Thyroid gland (tissue), 4 donors: ENCODE measurements around the gene EIF3B. TPM values are rescaled to one million over a fixed set of nuclear protein-coding genes. Genes with fewer than 3 reads are reported as not detected.

Source experiments
- DNase-seq, 2 donors: peaks; one replicate each; pipeline ENCODE4 v3.0.0-alpha.2; 2019
- H3K27ac ChIP-seq, 3 donors: fragments of 200-600 bp; sonication (generic); 1 replicate in 2 of 3; 2 replicates in 1 of 3; pipeline ENCODE4 v1.5.1; 2016 to 2019; ENCODE audit warnings: mild to moderate bottlenecking in 1 of 3, moderate library complexity in 1 of 3
- H3K27me3 ChIP-seq: fragments of 200-600 bp; sonication (generic); one replicate; pipeline ENCODE4 v1.5.1; 2019
- H3K36me3 ChIP-seq, 2 donors: fragments of 200-600 bp; sonication (generic); one replicate each; pipeline ENCODE4 v1.5.1; 2016 to 2019
- H3K4me1 ChIP-seq, 2 donors: fragments of 200-600 bp; sonication (generic); one replicate each; pipeline ENCODE4 v1.5.1; 2017 to 2019
- H3K4me3 ChIP-seq, 3 donors: fragments of 200-600 bp; sonication (generic); replicated peaks in 1 of 3; 1 replicate in 2 of 3; 2 replicates in 1 of 3; pipeline ENCODE4 v1.5.1; 2016; ENCODE audit warnings: mild to moderate bottlenecking in 1 of 3
- H3K9me3 ChIP-seq: fragments of 200-600 bp; sonication (generic); one replicate; pipeline ENCODE4 v1.5.1; 2017
- CTCF ChIP-seq, 6 experiments: fragments of 200-600 bp in 3 of 6; fragments of 450-650 bp in 3 of 6; sonication (generic) in 3 of 6; IDR thresholded peaks; one replicate each; pipeline ENCODE4 v1.5.1; 2016 to 2019; ENCODE audit warnings: antibody characterized with exemption in 6 of 6, mild to moderate bottlenecking in 2 of 6, inconsistent platforms in 1 of 6, moderate library complexity in 1 of 6
- POLR2A ChIP-seq, 2 donors: fragments of 450-650 bp; IDR thresholded peaks; one replicate each; pipeline ENCODE4 v1.6.1; 2017; ENCODE audit warnings: antibody characterized with exemption in 2 of 2, mild to moderate bottlenecking in 2 of 2, moderate library complexity in 1 of 2
- WGBS, 2 donors: methylation state at CpG; one replicate each; pipeline ENCODE4 v1.1.5; 2017; 5-methylcytosine and 5-hydroxymethylcytosine counted together
- intact Hi-C: fragments of 100-400 bp; cut with DNase I; formaldehyde crosslinking; loops from one replicate; pipeline ENCODE4 v1.15.1; 2023
- total RNA-seq, 4 donors: library from RNA; depleted of rRNA; stranded (reverse); fragments of >200 nt; gene quantifications; one replicate each; pipeline ENCODE4 v1.2.3, GENCODE V29; 2016

The EIF3B gene
- total RNA-seq, 4 donors from 2014 or later, result 89.4 to 122 (median 111) TPM

GRCh38 chr7:2380461-2380860, 25.8 kb downstream of the EIF3B start:
- Histone ChIP-seq H3K9me3 (no peaks in the 10 kb centered on the region), H3K4me1 (no peaks in the 10 kb centered on the region), H3K36me3 (peaks cover 51 to 52% of the 10 kb centered on the region in 2 donors), H3K27ac (no peak overlapping the region), H3K4me3 (no peak overlapping the region), H3K27me3 (no peaks in the 10 kb centered on the region)
- intact Hi-C loops, result no loop called here
- DNase-seq, result no peak
- 96 to 98% methylated on average over 21 to 23 of the region's 23 CpGs for WGBS, 2 donors
- TF ChIP-seq CTCF (IDR thresholded peaks at IDR 0.05) (no peak), POLR2A (IDR thresholded peaks at IDR 0.05) (no peak)

GRCh38 chr7:2381227-2381626, 26.6 kb downstream of the EIF3B start:
- Histone ChIP-seq H3K27me3 (no peaks in the 10 kb centered on the region), H3K36me3 (peaks cover 43 to 45% of the 10 kb centered on the region in 2 donors), H3K27ac (no peak overlapping the region), H3K4me3 (no peak overlapping the region), H3K4me1 (no peaks in the 10 kb centered on the region), H3K9me3 (no peaks in the 10 kb centered on the region)
- intact Hi-C loops, result no loop called here
- 49 to 65% methylated on average over 5 of the region's 5 CpGs for WGBS, 2 donors
- no peak for DNase-seq
- no peak for TF ChIP-seq CTCF (IDR thresholded peaks at IDR 0.05)
- TF ChIP-seq POLR2A (IDR thresholded peaks at IDR 0.05), result no peak

GRCh38 chr7:2381881-2382509, 27.4 kb downstream of the EIF3B start:
- H3K4me1 ChIP-seq, result no peaks in the 10 kb centered on the region
- no peak overlapping the region for H3K4me3 ChIP-seq
- intact Hi-C loops, result no loop called here
- no peaks in the 10 kb centered on the region for H3K27me3 ChIP-seq
- WGBS, 2 donors, result 88 to 94% methylated on average over 14 to 21 of the region's 21 CpGs
- no peaks in the 10 kb centered on the region for H3K9me3 ChIP-seq
- no peak for DNase-seq
- no peak overlapping the region for H3K27ac ChIP-seq
- TF ChIP-seq POLR2A (IDR thresholded peaks at IDR 0.05) (no peak), CTCF (IDR thresholded peaks at IDR 0.05) (no peak)
- peaks cover 35 to 37% of the 10 kb centered on the region in 2 donors for H3K36me3 ChIP-seq

- Histone ChIP-seq H3K27me3 (no peaks in the 10 kb centered on the region), H3K36me3 (peaks cover 29 to 31% of the 10 kb centered on the region in 2 donors), H3K27ac (no peak overlapping the region), H3K9me3 (no peaks in the 10 kb centered on the region), H3K4me1 (no peaks in the 10 kb centered on the region), H3K4me3 (no peak overlapping the region)
- TF ChIP-seq CTCF (IDR thresholded peaks at IDR 0.05) (no peak), POLR2A (IDR thresholded peaks at IDR 0.05) (no peak)
- no peak for DNase-seq
- intact Hi-C loops, result no loop called here
- WGBS, 2 donors, result 85 to 87% methylated on average over 21 to 23 of the region's 29 CpGs
Observed at GRCh38 chr7:2383543-2384274, 29.1 kb downstream of the EIF3B start.
